ENCODE measurements around the gene NDUFB7. TPM values are rescaled to one million over a fixed set of nuclear protein-coding genes. Genes with fewer than 3 reads are reported as not detected.
"Not testable (repeated sequence)": the region's sequence is repeated elsewhere in the genome, so short reads cannot be mapped to it uniquely, and the experiment has no call there.

NDUFB7 gene
- total RNA-seq, 1 experiment from 2014 or later, result 240 TPM

GRCh38 chr19:14584372-14584771 is 12.5 kb upstream of the NDUFB7 start:
- H3K27me3 ChIP-seq, H3K36me3 ChIP-seq: not testable (repeated sequence)

GRCh38 chr19:14582894-14583340 is 11.1 kb upstream of the NDUFB7 start, which contains the start of gene CLEC17A:
Gene CLEC17A (plus strand): TSS chr19:14583084. CDS start chr19:14583161, 77 bp downstream.
- Histone ChIP-seq H3K9me3 (replicated peaks) (no peaks in the 10 kb centered on the region), H3K27ac (no peak within 1 kb of the TSS), H3K4me3 (no peak within 1 kb of the TSS), H3K4me1 (no peaks in the 10 kb centered on the region), H3K27me3 (no peaks in the 10 kb centered on the region), H3K36me3 (no peaks in the 10 kb centered on the region)
- no peak for DNase-seq

More at GRCh38 chr19:14584372-14584771, 12.5 kb upstream of the NDUFB7 start:
- H3K4me1 ChIP-seq; H3K9me3 ChIP-seq (replicated peaks); H3K4me3 ChIP-seq; DNase-seq; H3K27ac ChIP-seq: not testable (repeated sequence)

GRCh38 chr19:14580623-14581237 is 8.9 kb upstream of the NDUFB7 start:
- H3K4me3 ChIP-seq, result no peak overlapping the region
- no peaks in the 10 kb centered on the region for H3K4me1 ChIP-seq
- no peaks in the 10 kb centered on the region for H3K9me3 ChIP-seq (replicated peaks)
- H3K36me3 ChIP-seq, result no peaks in the 10 kb centered on the region
- DNase-seq, result no peak
- H3K27me3 ChIP-seq, result no peaks in the 10 kb centered on the region
- no peak overlapping the region for H3K27ac ChIP-seq

- Histone ChIP-seq H3K9me3 (replicated peaks) (no peaks in the 10 kb centered on the region), H3K27me3 (no peaks in the 10 kb centered on the region), H3K27ac (no peak overlapping the region), H3K4me1 (peaks cover 3% of the 10 kb centered on the region; the same call in 1 of the 2 replicates), H3K36me3 (no peaks in the 10 kb centered on the region), H3K4me3 (no peak overlapping the region)
- peak in 1 of 2 experiments; percentile 41 for DNase-seq
Measured at GRCh38 chr19:14577885-14578427, 6.1 kb upstream of the NDUFB7 start.

GRCh38 chr19:14577264-14577663 is 5.4 kb upstream of the NDUFB7 start:
- Histone ChIP-seq H3K36me3 (no peaks in the 10 kb centered on the region), H3K27ac (no peak overlapping the region), H3K4me1 (peaks cover 3% of the 10 kb centered on the region; the same call in 1 of the 2 replicates), H3K9me3 (replicated peaks) (no peaks in the 10 kb centered on the region), H3K4me3 (no peak overlapping the region), H3K27me3 (no peaks in the 10 kb centered on the region)
- DNase-seq, result no peak

- H3K27me3 ChIP-seq, result no peaks in the 10 kb centered on the region
- no peak for DNase-seq
- no peak overlapping the region for H3K27ac ChIP-seq
- no peaks in the 10 kb centered on the region for H3K36me3 ChIP-seq
- peaks cover 3% of the 10 kb centered on the region; the same call in 1 of the 2 replicates for H3K4me1 ChIP-seq
- H3K9me3 ChIP-seq (replicated peaks), result no peaks in the 10 kb centered on the region
- H3K4me3 ChIP-seq, result no peak overlapping the region
Measured at GRCh38 chr19:14576363-14576762, 4.5 kb upstream of the NDUFB7 start.

- Histone ChIP-seq H3K27me3 (no peaks in the 10 kb centered on the region), H3K36me3 (no peaks in the 10 kb centered on the region), H3K9me3 (replicated peaks) (no peaks in the 10 kb centered on the region), H3K4me1 (peaks cover 6% of the 10 kb centered on the region; the same call in 1 of the 2 replicates), H3K4me3 (no peak overlapping the region), H3K27ac (no peak overlapping the region)
- peak in 1 of 2 experiments; percentile 24 for DNase-seq
Measured at GRCh38 chr19:14575428-14575980, 3.6 kb upstream of the NDUFB7 start.

GRCh38 chr19:14570864-14571527 is 870 bp downstream of the NDUFB7 start:
- Histone ChIP-seq H3K4me3 (peak overlapping the region; percentile 98), H3K9me3 (replicated peaks) (no peaks in the 10 kb centered on the region), H3K27me3 (no peaks in the 10 kb centered on the region), H3K36me3 (peaks cover 6% of the 10 kb centered on the region), H3K4me1 (peaks cover 6% of the 10 kb centered on the region; the same call in 1 of the 2 replicates), H3K27ac (peak overlapping the region; percentile 65; the same call in 1 of the 2 replicates)
- DNase-seq, result peak in 1 of 2 experiments; percentile 8

GRCh38 chr19:14567079-14567478 is 4.8 kb downstream of the NDUFB7 start:
- DNase-seq, result no peak
- H3K27ac ChIP-seq, result no peak overlapping the region
- no peaks in the 10 kb centered on the region for H3K27me3 ChIP-seq
- H3K4me1 ChIP-seq, result 0 out of 2 replicates have a peak, but pooled peaks cover 3% of the 10 kb centered on the region
- no peak overlapping the region for H3K4me3 ChIP-seq
- H3K36me3 ChIP-seq, result peaks cover 30% of the 10 kb centered on the region
- no peaks in the 10 kb centered on the region for H3K9me3 ChIP-seq (replicated peaks)

GRCh38 chr19:14566712-14567077 is 5.2 kb downstream of the NDUFB7 start:
- peak in 1 of 2 experiments; percentile 9 for DNase-seq
- Histone ChIP-seq H3K4me1 (0 out of 2 replicates have a peak, but pooled peaks cover 3% of the 10 kb centered on the region), H3K9me3 (replicated peaks) (no peaks in the 10 kb centered on the region), H3K27me3 (no peaks in the 10 kb centered on the region), H3K36me3 (peaks cover 30% of the 10 kb centered on the region), H3K27ac (no peak overlapping the region), H3K4me3 (no peak overlapping the region)

GRCh38 chr19:14565765-14566711 is 5.8 kb downstream of the NDUFB7 start:
- H3K4me3 ChIP-seq, result no peak overlapping the region
- H3K36me3 ChIP-seq, result peaks cover 30% of the 10 kb centered on the region
- 0 out of 2 replicates have a peak, but pooled peaks cover 1% of the 10 kb centered on the region for H3K4me1 ChIP-seq
- no peaks in the 10 kb centered on the region for H3K9me3 ChIP-seq (replicated peaks)
- H3K27me3 ChIP-seq, result no peaks in the 10 kb centered on the region
- no peak overlapping the region for H3K27ac ChIP-seq
- peak in 1 of 2 experiments; percentile 9 for DNase-seq

GRCh38 chr19:14565298-14565679 is 6.6 kb downstream of the NDUFB7 start:
- no peaks in the 10 kb centered on the region for H3K27me3 ChIP-seq
- no peak overlapping the region for H3K27ac ChIP-seq
- no peaks in the 10 kb centered on the region for H3K9me3 ChIP-seq (replicated peaks)
- H3K4me1 ChIP-seq, result no peaks in the 10 kb centered on the region
- DNase-seq, result peak in 1 of 2 experiments; percentile 8
- no peak overlapping the region for H3K4me3 ChIP-seq
- peaks cover 30% of the 10 kb centered on the region for H3K36me3 ChIP-seq

GRCh38 chr19:14564652-14565297 is 7.1 kb downstream of the NDUFB7 start:
- not testable (repeated sequence) for H3K4me1 ChIP-seq; H3K4me3 ChIP-seq; H3K9me3 ChIP-seq (replicated peaks); H3K27me3 ChIP-seq; H3K27ac ChIP-seq
- H3K36me3 ChIP-seq, result peaks cover 30% of the 10 kb centered on the region
- peak in 1 of 2 experiments; percentile 10 for DNase-seq
